ENCODE data around the gene PRPS1L1. TPM values are rescaled to one million over a fixed set of nuclear protein-coding genes. Genes with fewer than 3 reads are reported as not detected.

PRPS1L1 gene
- total and polyA plus RNA-seq, 2 of the 8 experiments (the other 6 are each of a cell fraction or from before 2014, with no cell fraction given): not detected

DNA sequence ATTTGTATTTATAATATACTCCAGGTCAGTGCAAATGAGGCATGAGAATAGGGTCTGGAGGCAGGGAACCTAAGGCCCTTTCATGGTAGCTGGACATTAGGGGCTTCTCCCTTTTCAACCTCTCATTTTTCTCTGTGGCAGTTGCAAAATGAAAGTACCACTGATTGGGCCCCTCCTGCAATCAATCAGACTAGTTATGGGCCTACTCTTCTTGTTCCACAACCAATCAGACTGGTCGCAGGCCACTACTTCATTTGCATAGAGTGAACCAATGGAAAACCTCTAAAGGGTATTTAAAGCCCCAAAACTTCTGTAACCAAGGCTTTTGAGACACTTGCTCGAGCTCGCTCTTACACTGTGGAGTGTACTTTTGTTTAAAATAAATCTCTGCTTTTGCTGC is 10.0 kb upstream of the PRPS1L1 start:
- WGBS, 2 experiments (ENCODE audit: extremely low coverage in 1 of 2, insufficient coverage in 1 of 2, insufficient read length in 1 of 2, insufficient replicate concordance in 2 of 2, low coverage in 1 of 2, low lambda C conversion rate in 2 of 2, missing lambda C conversion rate in 1 of 2): 92% methylated on average over 3 of the region's 3 CpGs; no CpG with 5 or more reads in 1 of the 2 experiments
- CTCF ChIA-PET (ENCODE audit: partially characterized antibody): interaction anchor here (1.7 to 1.9 kb wide), 2 partner anchors 13 to 27 kb away, joined by 4 to 6 read pairs; no protein-coding TSS in a partner anchor
- Histone ChIP-seq H2AK5ac (ENCODE audit: low read depth, low read length) (no peak overlapping the region), H2BK5ac (ENCODE audit: low read depth, low read length) (no peak overlapping the region), H2BK120ac (replicated peaks; ENCODE audit: low read depth, low read length) (no peak overlapping the region), H4K8ac (ENCODE audit: extremely low read depth, insufficient read depth, low read length) (no peak overlapping the region), H3K18ac (ENCODE audit: extremely low read depth, low read length) (no peak overlapping the region), H2BK12ac (ENCODE audit: low read depth, low read length) (no peak overlapping the region), H3K27me3 (replicated peaks in 1 of 4; ENCODE audit: control insufficient read depth in 3 of 4, extremely low read depth in 1 of 4, insufficient read depth in 3 of 4, low read length in 3 of 4) (no peaks in the 10 kb centered on the region), H3K79me1 (ENCODE audit: low read depth, low read length) (no peaks in the 10 kb centered on the region), H4K91ac (replicated peaks; ENCODE audit: insufficient read length, low read length) (no peak overlapping the region), H3K23ac (ENCODE audit: insufficient read length) (no peak overlapping the region), H2AFZ (ENCODE audit: low read length) (no peak overlapping the region), H3K9me3 (ENCODE audit: insufficient read depth in 2 of 2, low read depth in 1 of 2, low read length in 1 of 2) (no peaks in the 10 kb centered on the region), H3K4ac (replicated peaks; ENCODE audit: insufficient read length, low read depth, low read length) (no peak overlapping the region), H3K27ac (ENCODE audit: low read depth, low read length) (no peak overlapping the region), H3K4me3 (ENCODE audit: extremely low read depth in 1 of 4, insufficient read depth in 2 of 4, low read depth in 3 of 4, low read length in 4 of 4) (no peak overlapping the region), H3K4me2 (ENCODE audit: insufficient read depth in 1 of 2, low read depth in 2 of 2, low read length in 2 of 2) (no peak overlapping the region), H3K14ac (ENCODE audit: insufficient read length) (no peak overlapping the region), H4K5ac (ENCODE audit: insufficient read length, low read depth, low read length) (no peak overlapping the region), H3K23me2 (ENCODE audit: low read depth, low read length) (no peaks in the 10 kb centered on the region), H2BK20ac (ENCODE audit: low read length) (no peak overlapping the region), H4K20me1 (replicated peaks in 1 of 2; ENCODE audit: control insufficient read depth in 1 of 2, insufficient read depth in 2 of 2, low read length in 2 of 2) (no peaks in the 10 kb centered on the region), H3K79me2 (ENCODE audit: control insufficient read depth in 1 of 2, insufficient read depth in 2 of 2, low read length in 2 of 2) (no peaks in the 10 kb centered on the region), H3K36me3 (ENCODE audit: control insufficient read depth in 2 of 4, insufficient read depth in 4 of 4, low read length in 3 of 4) (no peaks in the 10 kb centered on the region), H3K9ac (replicated peaks in 1 of 4; ENCODE audit: extremely low read depth in 1 of 4, low read depth in 3 of 4, low read length in 3 of 4) (no peak overlapping the region), H2BK15ac (ENCODE audit: low read length) (no peak overlapping the region), H3K56ac (replicated peaks; ENCODE audit: insufficient read length, low read depth, low read length) (no peak overlapping the region), H3K4me1 (replicated peaks in 1 of 4; ENCODE audit: control insufficient read depth in 3 of 4, insufficient read depth in 4 of 4, low read length in 3 of 4) (no peaks in the 10 kb centered on the region)
- no peak for FAIRE-seq
- POLR2A ChIA-PET (ENCODE audit: partially characterized antibody): no interaction called here
- no peak for TF ChIP-seq CBX8 (IDR thresholded peaks at IDR 0.05; ENCODE audit: borderline replicate concordance, low read depth, low read length)
- no peak for TF ChIP-seq ASH2L (IDR thresholded peaks at IDR 0.05; ENCODE audit: low read length)
- TF ChIP-seq GABPA (IDR thresholded peaks at IDR 0.05; ENCODE audit: borderline replicate concordance, insufficient read depth, low read length): no peak
- TF ChIP-seq SIX5 (IDR thresholded peaks at IDR 0.05; ENCODE audit: low read depth, low read length): no peak
- no peak for TF ChIP-seq CREB1 (IDR thresholded peaks at IDR 0.05)
- no peak for TF ChIP-seq POLR2AphosphoS5 (IDR thresholded peaks at IDR 0.05; ENCODE audit: low read depth, low read length)
- TF ChIP-seq CHD2 (IDR thresholded peaks at IDR 0.05; ENCODE audit: low read length): no peak
- DNase-seq (ENCODE audit: low read depth in 1 of 2, low spot score in 2 of 2): no peak
